ENCODE results near the gene SPATA1.
"Not testable (repeated sequence)": the region's sequence is repeated elsewhere in the genome, so short reads cannot be mapped to it uniquely, and the experiment has no call there.

SPATA1 gene, protein sequence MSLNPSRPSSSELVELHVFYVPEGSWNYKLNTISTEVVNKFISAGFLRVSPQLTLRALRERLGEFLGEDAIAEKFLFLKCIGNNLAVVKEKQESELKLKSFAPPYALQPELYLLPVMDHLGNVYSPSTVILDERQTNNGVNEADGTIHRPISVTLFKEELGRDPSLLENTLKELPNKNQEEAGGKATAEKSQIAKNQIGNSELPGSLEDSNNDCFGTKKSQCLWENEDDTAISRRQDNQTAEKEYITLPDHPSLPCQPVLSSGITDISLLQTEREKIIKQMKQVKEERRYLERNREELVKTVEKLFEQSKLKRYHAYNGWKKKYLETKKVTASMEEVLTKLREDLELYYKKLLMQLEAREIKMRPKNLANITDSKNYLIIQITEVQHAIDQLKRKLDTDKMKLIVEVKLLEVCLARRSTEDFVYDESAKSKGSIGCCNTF

DNA sequence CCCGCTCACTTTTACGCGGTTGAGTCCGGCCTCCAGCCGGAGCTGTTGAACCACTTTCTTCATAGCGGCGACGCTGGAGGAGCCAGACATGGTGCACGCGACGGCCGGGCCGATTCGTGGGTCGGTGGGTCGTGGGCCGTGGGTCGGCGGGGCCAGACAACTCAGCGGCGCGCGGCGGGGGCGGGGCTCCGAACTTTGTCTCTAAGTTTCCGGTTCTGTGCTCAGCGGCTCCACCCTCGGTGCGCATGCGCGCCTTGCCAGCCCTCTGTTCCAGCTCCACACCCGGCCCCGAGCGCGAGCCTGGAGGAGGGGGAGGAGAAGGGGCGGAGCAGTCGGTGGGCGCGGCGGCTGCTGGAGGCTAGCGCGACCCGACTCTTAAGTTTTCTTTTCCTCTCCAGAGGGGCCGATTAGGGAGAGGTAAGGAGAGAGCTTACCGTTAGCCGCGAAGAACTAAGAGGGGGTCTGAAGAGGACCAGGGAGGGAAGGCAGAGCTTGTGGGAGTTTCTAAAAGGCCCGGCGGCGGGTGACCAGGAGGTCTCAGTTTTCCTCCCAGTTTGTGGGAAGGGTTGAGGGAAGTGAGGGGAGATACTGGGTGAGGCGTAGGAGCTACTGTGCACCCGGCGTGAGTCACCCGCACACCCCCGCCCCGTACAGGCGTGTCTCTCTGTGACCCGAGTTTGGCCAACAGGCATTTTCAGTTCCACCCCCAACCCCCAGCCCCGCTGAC lies at the start of gene SPATA1, which contains the start of gene GNG5:
TSS of gene SPATA1 (plus strand) at position 385 of the 727 bp plus-strand sequence. CDS start 9,974 bp downstream, outside the sequence.
TSS of gene GNG5 (minus strand) at position 580 of the 727 bp plus-strand sequence. CDS start at position 90, 490 bp downstream.
- DNase-seq, result peak; percentile 98

DNA sequence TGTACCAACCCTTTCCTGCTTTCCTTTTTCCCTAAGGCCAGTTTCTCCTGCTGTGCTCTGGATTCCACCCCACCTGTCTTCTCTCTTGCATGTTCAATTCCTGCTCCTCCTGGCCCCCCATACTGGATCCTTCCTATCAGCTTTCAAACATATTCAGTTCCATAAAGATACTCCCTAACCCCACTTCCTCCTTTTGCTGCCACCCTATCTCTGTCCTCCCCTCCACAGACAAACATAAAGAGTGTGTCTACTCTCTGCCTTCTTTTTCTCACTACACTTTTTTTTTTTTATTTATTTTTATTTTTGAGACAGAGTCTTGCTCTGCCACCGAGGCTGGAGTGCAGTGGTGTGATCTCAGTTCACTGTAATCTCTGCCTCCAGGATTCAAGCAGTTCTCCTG lies 44.1 kb upstream of the SPATA1 start:
- DNase-seq, result no peak

DNA sequence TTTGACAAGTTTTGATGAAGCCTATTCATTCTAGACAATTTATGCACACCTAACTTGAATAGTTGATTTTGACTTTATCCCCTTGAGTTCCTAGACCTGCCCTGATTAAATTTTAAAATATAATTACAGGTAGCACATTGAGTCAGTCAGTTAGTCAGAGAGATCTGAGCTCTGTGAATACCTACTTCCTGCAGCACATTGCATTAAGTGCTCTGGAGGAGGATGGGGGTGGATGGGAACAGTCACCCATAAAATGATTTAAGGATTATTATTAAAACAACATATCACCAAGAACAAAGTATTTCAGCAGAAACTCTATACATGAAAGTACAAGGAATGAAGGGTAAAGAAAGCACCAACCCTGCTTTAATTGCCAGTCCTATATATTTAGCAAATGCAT lies 38.9 kb upstream of the SPATA1 start:
- no peak for DNase-seq

DNA sequence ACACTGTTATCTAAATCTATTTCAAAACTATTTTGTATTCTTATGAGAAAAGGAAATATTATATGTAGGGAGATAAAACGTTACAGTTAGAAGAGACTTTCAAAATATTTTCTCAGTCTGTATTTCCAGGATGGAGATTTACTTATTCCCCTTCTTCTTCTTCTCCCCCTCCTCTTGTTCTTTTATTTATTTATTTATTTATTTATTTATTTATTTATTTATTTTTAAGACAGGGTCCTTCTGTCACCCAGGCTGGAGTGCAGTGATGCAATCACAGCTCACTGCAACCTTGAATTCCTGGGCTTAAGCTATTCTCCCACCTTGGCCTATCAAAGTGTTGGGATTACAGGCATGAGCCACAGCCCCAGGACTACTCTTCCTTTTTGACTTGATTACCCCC lies 30.0 kb upstream of the SPATA1 start:
- DNase-seq, result no peak

DNA sequence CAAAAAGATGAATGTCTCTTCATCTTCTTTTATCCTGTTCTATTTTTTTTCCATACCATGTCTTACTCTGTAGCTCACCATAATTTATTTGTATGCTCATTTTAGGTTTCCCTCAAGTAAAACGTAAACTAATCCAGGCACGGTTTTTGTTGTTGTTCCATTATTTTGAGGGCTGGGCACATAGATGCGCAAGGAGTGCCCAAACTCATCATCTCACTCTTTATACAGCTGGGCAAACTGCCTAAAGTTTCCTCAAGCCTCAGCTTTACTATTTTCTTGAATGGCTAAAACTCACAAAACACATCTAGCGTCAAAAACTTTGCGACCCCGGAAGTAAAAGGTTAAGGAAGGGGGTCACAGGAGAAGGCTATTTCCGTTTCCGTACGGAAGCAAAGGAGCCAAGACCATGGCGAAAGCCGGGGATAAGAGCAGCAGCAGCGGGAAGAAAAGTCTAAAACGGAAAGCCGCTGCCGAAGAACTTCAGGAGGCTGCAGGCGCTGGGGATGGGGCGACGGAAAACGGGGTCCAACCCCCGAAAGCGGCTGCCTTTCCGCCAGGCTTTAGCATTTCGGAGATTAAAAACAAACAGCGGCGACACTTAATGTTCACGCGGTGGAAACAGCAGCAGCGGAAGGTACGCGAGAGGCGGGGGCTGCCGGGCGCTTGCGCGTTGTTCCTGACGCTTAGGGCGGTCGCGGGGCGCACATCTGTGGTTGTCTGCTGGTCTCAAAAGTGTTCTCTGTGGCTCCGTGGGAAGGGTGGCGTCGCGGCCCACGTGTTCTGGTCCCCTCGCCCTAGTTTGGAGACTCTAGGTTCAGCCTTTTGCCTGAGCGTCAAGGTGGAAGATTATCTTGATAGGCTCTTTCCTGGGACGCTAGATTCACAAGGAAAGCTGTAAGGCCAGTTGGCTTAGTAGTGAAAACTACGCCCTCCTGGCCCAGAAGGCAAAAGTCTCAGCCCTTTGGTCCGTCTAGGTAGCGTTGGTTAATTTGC lies 27.0 kb upstream of the SPATA1 start, which contains the start of gene RPF1:
TSS of gene RPF1 (plus strand) at position 391 of the 993 bp plus-strand sequence. CDS start at position 407, 16 bp downstream.
- DNase-seq, result peak; percentile 93

DNA sequence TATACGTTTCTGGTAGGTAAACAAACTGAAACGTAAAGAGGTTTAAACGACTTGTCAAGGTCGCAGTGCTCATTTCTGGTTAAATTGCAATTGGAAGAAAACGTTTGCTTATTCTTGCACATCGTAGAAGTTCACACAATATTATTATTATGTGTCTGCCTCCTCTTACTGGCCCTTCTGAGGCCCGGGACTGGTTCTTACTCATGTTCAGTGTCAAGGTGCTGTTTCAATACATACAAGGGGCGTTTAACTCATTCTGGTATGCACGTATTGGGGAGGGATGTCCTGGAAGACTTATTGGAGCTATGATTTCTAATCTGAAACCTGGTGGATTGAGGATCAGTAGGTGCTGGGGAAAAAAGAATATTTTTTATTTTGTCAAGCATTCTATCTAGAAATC lies 26.2 kb upstream of the SPATA1 start:
- peak; percentile 23 for DNase-seq

DNA sequence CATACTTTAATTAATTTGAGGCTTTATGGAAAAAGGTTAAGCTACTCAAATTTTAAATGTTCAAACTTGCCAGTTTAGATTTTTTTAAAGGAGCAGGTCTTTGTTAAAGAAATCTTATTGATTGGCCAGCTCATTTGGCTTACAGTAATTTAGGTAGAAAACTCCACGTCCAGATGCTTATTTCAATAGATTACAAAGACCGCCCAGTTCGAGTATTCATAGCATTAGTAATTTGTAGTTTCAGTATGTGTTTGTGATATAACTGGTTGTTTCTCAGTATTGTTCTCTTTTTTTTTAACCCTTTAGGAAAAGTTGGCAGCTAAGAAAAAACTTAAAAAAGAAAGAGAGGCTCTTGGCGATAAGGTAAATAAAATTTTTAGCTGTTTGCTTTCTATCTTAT lies 25.5 kb upstream of the SPATA1 start:
- DNase-seq, result no peak

DNA sequence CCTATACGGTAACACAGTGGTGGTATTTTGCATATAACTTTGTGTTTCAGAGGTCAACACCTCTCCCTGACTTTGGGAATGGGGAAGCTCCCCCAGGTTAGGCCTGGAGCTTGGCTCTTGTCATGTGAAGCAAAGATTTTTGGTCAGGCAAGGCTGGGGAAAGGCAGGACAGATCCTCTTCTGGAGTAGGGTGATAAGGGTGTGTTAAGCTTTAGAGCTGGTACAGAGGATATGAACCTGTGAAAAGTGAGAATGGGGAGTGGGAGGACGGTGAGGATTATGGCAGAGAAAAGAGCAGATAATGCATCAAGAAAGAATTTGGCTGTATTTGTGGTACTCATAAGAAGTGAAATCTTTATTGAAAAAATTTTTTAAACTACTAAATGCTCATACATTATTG lies 24.9 kb upstream of the SPATA1 start:
- no peak for DNase-seq

DNA sequence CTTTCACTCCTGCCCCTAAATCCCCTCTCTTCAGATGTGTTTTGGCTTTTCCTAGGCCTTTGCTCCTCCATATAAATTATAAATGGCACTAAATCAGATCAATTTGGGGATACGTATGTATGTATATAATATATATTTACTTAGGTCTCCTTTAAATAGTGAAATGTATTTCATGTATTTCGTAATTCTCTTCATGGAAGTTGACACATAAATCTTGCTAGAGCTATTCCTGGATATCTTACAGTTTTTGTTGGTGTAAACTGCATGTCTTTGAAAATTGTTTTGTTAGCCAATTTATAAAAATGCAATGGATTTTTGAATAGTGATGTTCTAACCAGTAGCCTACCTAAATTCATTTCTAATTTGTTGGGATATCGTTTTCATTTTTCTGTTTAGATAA lies 18.1 kb upstream of the SPATA1 start:
- no peak for DNase-seq

DNA sequence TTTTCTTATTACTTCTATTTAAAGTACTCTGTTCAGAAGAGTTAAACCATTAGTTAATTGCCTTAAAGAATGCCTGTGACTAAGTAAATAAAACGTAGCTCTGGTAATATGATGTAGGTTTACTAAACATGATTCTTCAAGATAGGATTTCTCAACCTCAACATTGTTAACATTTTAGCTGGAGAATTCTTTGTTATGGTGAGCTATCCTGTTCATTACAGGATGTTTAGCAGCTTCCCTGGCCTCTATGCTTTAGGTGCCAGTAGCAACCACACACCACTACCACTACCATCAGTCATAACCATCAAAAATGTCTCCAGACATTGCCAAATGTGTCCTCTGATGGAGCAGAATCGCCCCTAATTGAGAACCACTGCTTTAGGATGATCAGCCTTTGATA lies 16.4 kb upstream of the SPATA1 start:
- no peak for DNase-seq

DNA sequence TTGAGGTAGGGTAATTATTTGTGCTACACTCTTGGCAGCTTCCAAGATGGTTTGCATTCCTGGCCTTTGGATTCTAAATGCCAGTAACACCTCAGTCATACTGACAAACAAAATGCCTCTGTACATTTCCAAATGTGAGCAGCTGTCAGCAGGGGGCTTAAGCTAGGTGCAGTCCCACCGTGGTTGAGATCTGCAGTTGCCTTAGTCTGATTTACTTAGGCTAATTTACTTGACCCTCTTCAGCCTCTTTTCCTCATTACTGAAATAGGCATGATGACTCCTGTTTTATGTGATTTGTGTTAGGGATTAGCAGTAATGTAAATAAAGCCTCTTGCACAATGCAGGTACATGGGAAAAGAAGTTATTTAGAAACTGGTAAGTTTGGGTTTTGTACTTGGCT lies 13.5 kb upstream of the SPATA1 start:
- DNase-seq, result no peak

DNA sequence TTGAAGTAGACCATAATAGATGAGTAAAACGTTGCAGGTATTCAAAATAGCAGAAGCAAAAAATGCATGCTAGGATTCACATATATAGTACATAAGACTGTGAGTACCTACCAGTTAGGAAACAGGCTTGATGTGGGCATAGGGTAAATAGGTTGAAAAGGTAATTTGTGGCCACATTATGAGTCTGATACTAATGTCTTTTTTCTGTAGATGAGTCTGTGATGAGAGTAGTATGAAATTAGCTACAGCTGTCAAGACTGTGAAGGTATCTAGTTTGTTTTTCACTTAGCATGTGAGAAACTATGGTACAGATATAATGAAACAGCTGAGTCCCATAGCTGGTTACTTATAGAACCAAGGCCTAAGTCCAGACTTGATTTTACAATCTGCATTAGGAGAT lies 12.4 kb upstream of the SPATA1 start:
- DNase-seq, result no peak

DNA sequence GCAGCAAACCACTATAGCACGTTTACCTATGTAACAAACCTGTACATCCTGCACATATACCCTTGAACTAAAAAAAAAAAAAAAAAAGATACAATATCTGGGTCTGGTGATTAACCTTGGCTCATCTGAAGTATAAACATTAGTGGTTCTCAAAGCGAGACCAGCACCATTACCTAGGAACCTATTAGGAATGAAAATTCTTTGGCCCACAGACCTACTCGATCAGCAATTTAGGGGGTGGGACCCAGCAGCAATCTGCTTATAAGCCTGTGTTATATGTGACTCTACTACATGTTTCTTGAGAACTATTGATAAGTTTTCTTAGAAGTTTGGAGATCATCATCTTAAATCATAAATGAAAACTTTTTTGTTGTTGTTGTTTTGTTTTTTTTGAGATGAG lies 9.7 kb upstream of the SPATA1 start:
- no peak for DNase-seq

DNA sequence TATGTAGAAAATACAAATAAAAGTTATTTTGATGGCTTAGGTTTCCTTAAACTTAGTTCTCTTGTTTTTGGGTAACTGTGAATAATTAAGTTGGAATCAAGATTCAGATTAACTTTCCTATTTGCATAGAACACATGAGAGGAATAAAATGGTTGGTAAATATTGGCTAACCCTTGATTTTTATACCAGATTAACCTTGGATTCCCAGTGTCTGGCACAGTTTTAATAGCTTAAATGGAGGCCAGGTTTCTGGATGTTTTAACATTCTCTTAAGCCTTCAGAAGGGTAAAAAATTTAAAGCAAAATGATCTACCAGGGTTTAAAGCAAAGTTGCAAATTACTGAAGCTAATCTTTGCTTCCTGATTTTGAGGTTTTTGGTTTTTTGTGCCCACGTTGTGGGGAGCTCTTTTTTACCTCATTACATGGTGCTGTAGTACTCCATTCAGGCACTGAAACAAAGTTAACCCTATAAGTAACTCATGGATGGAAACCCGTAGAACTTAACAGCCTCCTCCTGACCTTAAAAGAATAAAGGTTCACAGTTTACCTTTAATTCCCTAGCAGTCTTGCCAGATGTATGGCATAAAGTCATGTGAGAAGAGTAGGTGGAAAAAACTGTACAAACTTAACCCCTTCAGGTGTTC lies 8.4 kb upstream of the SPATA1 start:
- DNase-seq, result no peak

DNA sequence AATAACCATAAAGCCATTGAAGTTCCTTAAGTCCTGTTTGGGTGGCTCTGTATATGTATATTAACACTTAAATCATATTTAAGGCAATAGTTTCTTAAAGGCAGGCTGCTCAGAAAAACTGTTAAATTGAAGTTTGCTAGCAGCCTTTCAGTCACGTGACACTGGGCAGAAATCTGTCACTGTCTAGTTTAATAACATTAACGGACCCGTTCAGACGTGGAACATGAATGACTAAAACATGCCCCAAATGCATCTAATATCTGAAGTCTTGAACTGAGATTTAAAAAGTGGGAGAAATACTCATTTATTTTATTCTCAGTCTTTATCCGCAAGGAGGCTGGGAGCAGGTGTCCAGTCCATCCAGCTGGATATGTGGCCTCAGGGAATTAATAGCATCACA lies 3.3 kb upstream of the SPATA1 start:
- DNase-seq, result no peak

DNA sequence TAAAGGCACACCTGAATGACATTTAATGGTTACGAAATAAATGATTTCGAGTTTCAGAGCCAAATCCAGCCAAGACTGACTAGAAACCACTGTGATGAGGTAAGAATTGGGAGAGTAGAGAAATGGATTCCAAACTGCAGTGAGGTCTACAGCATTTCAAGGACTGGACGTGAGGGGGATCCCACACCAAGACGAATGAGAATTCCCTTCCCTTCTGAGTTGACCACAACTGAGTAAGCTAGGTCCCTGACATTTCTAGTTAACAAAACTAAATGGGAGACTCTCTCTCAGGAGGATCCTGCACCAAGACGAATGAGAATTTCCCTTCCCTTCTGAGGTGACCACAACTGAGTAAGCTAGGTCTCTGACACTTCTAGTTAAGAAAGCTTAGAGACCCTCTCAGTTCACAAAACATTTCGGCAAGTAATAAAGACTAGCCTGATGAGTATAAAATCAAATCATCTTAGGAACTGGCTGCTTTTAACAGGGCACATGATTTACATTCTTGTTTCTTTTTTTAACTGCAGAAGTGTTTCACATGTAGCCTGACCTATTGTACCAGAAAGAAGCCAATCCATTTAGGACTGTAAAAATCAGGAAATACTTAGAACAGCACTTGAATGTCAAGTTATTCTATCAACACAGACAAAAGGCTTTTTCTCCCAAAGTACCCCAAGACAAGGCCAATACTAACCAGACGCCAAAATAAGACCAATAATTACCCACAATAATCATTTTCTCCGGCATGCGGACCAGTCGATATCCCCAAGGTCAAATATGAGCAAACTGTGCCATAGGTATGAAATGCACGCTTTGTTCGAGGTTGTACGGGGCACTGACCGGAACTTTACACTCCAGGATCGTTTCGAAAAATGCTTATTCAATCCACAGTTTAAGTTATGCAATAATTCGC lies 1.4 kb upstream of the SPATA1 start:
- DNase-seq, result peak; percentile 28

DNA sequence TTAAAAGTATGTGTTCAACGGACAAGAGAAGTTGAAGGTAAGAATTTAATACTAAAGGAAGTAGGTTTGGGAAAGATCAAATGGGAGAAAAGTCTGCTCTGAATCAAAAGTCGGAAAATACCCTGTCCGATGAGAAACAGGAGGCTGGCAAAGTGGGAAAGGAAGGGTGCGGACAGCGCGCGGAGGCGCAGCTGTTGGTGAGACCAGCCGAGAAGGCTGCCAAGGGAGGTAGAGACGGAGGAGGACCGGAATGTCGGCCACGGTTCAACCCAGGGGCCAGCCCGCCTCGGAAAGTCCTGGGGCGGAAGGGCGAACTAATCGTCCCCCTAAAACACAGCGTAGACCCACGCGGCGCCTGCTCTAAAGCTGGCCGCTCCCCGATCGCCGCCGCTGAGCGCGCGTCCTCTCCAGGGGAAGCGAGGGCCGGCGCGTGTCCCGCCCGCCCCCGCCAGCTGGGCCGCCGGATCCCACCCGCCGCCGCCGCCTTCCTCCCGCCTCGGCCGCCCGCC lies 639 bp upstream of the SPATA1 start:
- DNase-seq, result no peak

DNA sequence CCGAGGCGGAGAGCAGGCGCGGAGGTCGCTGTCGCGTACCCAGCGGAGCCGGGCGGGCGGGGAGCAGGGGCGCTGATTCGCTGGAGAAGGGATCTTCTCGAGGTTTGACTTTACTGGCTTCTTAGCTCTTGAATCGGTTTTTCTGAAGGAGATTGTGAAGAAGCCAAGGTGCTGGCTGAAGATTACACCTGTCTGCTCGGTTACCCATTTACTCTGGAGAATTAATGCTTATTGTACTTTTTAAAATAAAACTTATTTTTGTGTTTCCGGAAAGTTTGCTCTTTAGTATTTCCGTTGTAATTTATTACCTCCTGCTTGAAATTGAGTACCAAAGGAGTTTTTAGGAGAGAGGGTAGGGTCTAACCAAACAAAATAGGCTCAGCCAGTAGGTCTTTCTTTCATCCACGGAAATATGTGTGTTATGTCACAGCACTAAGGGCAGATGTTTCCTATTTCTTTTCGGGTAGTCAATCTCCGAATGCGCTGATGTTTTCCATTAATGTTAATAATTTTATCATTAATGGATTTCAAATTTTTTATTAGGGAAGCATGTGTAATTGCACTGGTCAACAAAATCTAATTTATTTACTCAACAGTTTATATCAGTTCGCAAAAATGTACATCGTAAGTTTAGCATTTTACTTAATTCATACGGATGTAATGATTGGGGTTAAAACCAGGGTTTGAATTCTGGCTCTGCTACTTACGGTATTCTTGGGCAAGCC lies 705 bp downstream of the SPATA1 start:
- no peak for DNase-seq

DNA sequence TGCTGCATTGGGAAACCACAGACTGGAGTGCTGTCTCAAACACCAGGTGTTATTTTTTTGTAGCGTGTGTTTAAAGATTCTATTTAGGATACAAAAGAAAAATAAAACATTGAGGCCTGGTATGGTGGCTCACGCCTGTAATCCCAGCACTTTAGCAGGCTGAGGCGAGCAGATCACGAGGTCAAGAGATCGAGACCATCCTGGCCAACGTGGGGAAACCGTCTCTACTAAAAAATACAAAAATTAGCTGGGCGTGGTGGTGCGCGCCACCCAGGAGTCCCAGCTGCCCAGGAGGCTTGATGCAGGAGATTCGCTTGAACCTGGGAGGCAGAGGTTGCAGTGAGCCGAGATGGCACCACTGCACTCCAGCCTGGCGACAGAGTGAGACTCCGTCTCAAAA lies 1.7 kb downstream of the SPATA1 start:
- not testable (repeated sequence) for DNase-seq

DNA sequence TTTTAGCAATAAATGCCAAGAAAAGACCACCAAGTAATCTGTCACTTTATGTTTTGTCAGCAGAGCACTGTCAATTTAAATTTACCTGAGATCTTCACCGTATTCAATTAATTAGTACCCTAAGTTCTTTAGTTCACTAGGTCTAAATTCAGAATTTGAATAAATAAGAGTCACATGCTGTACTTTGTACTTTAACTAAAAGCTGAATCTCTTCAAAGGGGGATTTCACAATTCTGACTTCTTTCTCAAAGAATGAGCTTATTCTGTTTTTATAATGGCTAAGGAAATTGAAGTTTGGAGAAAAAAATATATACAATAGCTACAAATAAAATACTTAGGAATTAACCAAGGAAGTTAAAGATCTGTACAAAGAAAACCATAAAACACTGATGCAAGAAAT lies 2.3 kb downstream of the SPATA1 start:
- DNase-seq, result no peak

Measured in hematopoietic multipotent progenitor cell treated with erythropoietin and hydrocortisone succinate and interleukin-3 and kit ligand, for 8 days (in vitro differentiated cells).